ENCODE data around the gene ECSIT.

DNA sequence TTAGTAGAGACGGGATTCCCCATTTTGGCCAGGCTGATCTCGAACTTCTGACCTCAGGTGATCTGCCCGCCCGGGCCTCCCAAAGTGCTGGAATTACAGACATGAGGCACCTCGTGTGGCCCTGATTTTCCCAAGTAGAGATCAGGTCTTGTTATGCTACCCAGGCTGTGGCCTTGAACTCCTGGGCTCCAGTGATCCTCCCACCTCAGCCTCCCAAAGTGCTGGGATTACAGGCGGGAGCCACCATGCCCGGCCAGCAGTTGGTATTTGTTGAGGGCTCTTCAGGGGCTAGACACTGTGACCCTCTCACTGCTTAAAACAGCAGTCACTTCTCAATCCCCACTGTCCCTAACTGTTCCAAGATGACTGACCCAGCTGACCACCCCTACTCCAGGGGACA is 39.6 kb downstream of the ECSIT start:
- TF ChIP-seq YY1 (IDR thresholded peaks at IDR 0.05; ENCODE audit: insufficient read depth, insufficient read length) (no peak), SUZ12 (IDR thresholded peaks at IDR 0.05; ENCODE audit: extremely low read depth, insufficient read depth, insufficient read length) (no peak)

Data from NT2/D1 (cell line).